Measurements from ENCODE around the gene MARS1.

Gene MARS1

DNA sequence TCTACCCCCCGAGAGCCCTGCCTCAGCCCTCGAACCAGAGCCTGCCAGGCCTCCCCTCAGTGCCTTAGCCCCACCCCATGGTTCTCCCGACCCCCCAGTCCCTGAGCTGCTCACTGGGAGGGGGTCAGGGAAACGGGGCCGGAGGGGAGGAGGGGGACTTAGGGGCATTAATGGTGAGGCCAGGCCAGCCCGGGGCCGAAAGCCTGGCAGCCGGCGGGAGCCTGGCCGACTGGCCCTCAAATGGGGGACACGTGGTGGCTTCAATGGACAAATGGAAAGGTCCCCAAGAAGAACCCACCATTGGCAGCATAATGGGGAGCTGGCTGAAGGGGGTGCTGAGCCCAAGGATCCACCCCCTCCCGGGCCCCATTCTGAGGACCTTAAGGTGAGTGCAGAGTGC lies 40.3 kb downstream of the MARS1 start:
- Histone ChIP-seq H3K4me1 (ENCODE audit: control insufficient read depth, insufficient read depth, low read length) (no peaks in the 10 kb centered on the region), H3K36me3 (ENCODE audit: control insufficient read depth in 2 of 2, insufficient read depth in 1 of 2, low read length in 2 of 2) (peaks cover 14 to 91% of the 10 kb centered on the region in 2 experiments; a peak in 2 of 3 replicates), H3K4me3 (ENCODE audit: low read depth, low read length) (no peak overlapping the region), H3K9me3 (ENCODE audit: control insufficient read depth, insufficient read depth, low read depth, low read length) (no peaks in the 10 kb centered on the region), H3K27ac (ENCODE audit: extremely low read depth, low read depth, low read length) (no peak overlapping the region)
- POLR2A ChIA-PET, result interaction anchor here (0.6 kb wide), 2 partner anchors 10 to 17 kb away, joined by 3 read pairs; no protein-coding TSS in a partner anchor
- TF ChIP-seq GLIS2 (tag by site-specific recombination; IDR thresholded peaks at IDR 0.05), result peak; percentile 0; the same call in 1 of the 2 replicates
- TF ChIP-seq YY2 (tag by site-specific recombination; IDR thresholded peaks at IDR 0.05), result no peak
- CTCF ChIA-PET, result no interaction called here

DNA sequence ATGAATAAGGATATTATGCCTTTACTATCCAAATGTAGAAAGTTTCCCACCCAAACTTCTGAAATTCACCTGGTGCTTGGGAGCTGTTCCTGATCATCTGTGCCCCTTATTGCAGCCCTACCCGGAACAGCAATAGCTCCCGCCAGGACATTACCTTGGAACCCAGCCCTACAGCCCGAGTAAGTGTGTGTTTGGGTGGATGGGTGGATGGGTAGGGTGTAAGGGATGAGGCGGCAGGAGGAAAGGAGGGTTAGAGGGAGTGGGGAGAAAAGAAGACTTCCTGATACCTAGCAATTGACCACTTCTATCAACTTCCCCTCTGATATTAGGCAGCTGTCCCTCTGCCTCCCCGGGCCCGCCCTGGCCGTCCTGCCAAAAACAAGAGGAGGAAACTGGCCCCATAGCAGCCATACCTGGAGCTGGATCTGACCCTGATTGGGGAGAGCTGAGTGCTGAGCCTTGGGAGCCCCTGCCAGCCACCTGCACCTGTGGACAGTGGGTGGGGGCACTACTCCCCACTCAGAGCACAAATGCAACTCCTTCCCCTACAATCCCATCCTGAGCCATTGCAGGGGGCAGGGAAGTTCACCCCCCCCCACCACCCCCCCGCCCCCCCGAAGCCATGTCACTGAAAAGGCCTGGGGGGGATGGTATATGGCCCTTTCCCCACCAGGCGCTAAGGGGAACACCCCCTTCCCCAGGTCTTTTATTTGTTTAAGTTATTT lies 41.1 kb downstream of the MARS1 start:
- Histone ChIP-seq H3K36me3 (ENCODE audit: control insufficient read depth in 2 of 2, insufficient read depth in 1 of 2, low read length in 2 of 2) (peaks cover 19 to 95% of the 10 kb centered on the region in 2 experiments; a peak in 2 of 3 replicates), H3K4me1 (ENCODE audit: control insufficient read depth, insufficient read depth, low read length) (no peaks in the 10 kb centered on the region), H3K9me3 (ENCODE audit: control insufficient read depth, insufficient read depth, low read depth, low read length) (no peaks in the 10 kb centered on the region), H3K27ac (ENCODE audit: extremely low read depth, low read depth, low read length) (no peak overlapping the region), H3K4me3 (ENCODE audit: low read depth, low read length) (no peak overlapping the region)
- no peak for TF ChIP-seq KLF1 (tag by site-specific recombination; IDR thresholded peaks at IDR 0.05)
- TF ChIP-seq GFI1B (tag by site-specific recombination; IDR thresholded peaks at IDR 0.05), result no peak
- TF ChIP-seq ZNF600 (tag by site-specific recombination; IDR thresholded peaks at IDR 0.05), result peak; percentile 73
- ChIA-PET CTCF (no interaction called here), POLR2A (interaction anchor here (0.5 to 1.5 kb wide), 2 partner anchors 8 to 17 kb away, joined by 3 to 6 read pairs; no protein-coding TSS in a partner anchor)

GRCh38 chr12:57529831-57530230 lies 42.0 kb downstream of the MARS1 start:
- ChIA-PET CTCF (interaction anchor here (0.8 kb wide), 1 partner anchor 56 kb away, joined by 3 read pairs; no protein-coding TSS in a partner anchor), POLR2A (interaction anchor here (0.5 to 1.5 kb wide), 2 partner anchors 16 to 242 kb away, joined by 4 to 6 read pairs; partner anchors contain the start of gene METTL1)
- H3K27ac ChIP-seq (ENCODE audit: extremely low read depth, low read depth, low read length), result no peak overlapping the region
- no peaks in the 10 kb centered on the region for H3K4me1 ChIP-seq (ENCODE audit: control insufficient read depth, insufficient read depth, low read length)
- H3K36me3 ChIP-seq (ENCODE audit: control insufficient read depth in 2 of 2, insufficient read depth in 1 of 2, low read length in 2 of 2), result peaks cover 19 to 96% of the 10 kb centered on the region in 2 experiments
- H3K9me3 ChIP-seq (ENCODE audit: control insufficient read depth, insufficient read depth, low read depth, low read length), result no peaks in the 10 kb centered on the region
- H3K4me3 ChIP-seq (ENCODE audit: low read depth, low read length), result no peak overlapping the region
- TF ChIP-seq, protein P1, sequence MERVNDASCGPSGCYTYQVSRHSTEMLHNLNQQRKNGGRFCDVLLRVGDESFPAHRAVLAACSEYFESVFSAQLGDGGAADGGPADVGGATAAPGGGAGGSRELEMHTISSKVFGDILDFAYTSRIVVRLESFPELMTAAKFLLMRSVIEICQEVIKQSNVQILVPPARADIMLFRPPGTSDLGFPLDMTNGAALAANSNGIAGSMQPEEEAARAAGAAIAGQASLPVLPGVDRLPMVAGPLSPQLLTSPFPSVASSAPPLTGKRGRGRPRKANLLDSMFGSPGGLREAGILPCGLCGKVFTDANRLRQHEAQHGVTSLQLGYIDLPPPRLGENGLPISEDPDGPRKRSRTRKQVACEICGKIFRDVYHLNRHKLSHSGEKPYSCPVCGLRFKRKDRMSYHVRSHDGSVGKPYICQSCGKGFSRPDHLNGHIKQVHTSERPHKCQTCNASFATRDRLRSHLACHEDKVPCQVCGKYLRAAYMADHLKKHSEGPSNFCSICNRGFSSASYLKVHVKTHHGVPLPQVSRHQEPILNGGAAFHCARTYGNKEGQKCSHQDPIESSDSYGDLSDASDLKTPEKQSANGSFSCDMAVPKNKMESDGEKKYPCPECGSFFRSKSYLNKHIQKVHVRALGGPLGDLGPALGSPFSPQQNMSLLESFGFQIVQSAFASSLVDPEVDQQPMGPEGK (tag by site-specific recombination; IDR thresholded peaks at IDR 0.05), result no peak
- TF ChIP-seq ZNF830 (tag by site-specific recombination; IDR thresholded peaks at IDR 0.05; ENCODE audit: low read depth), result no peak
- no peak for TF ChIP-seq IKZF3 (tag by site-specific recombination; IDR thresholded peaks at IDR 0.05)
- TF ChIP-seq RBAK (tag by site-specific recombination; IDR thresholded peaks at IDR 0.05), result no peak

- H3K9me3 ChIP-seq (ENCODE audit: control insufficient read depth, insufficient read depth, low read depth, low read length), result no peaks in the 10 kb centered on the region
- H3K4me3 ChIP-seq (ENCODE audit: low read depth, low read length), result no peak overlapping the region
- ChIA-PET CTCF (interaction anchor here (0.8 kb wide), 1 partner anchor 57 kb away, joined by 3 read pairs; no protein-coding TSS in a partner anchor), POLR2A (interaction anchor here (0.5 to 1.5 kb wide), 2 partner anchors 15 to 241 kb away, joined by 4 to 6 read pairs; partner anchors contain the start of gene METTL1)
- H3K36me3 ChIP-seq (ENCODE audit: control insufficient read depth in 2 of 2, insufficient read depth in 1 of 2, low read length in 2 of 2), result peaks cover 23 to 96% of the 10 kb centered on the region in 2 experiments
- no peak overlapping the region for H3K27ac ChIP-seq (ENCODE audit: extremely low read depth, low read depth, low read length)
- H3K4me1 ChIP-seq (ENCODE audit: control insufficient read depth, insufficient read depth, low read length), result no peaks in the 10 kb centered on the region
- TF ChIP-seq ZNF426 (tag by site-specific recombination; IDR thresholded peaks at IDR 0.05) (no peak), SP7 (tag by site-specific recombination; IDR thresholded peaks at IDR 0.05) (no peak), KLF16 (tag by site-specific recombination; IDR thresholded peaks at IDR 0.05) (no peak), ZBTB21 (tag by site-specific recombination; IDR thresholded peaks at IDR 0.05) (no peak)
These were observed 42.7 kb downstream of the MARS1 start for GRCh38 chr12:57530396-57531142.
